ENCODE data around the gene GRID2. TPM values are rescaled to one million over a fixed set of nuclear protein-coding genes. Genes with fewer than 3 reads are reported as not detected.

GRID2 gene
- polyA plus RNA-seq, 1 donor (not counting 4 experiments of a cell fraction or from before 2014, with no cell fraction given): not detected

DNA sequence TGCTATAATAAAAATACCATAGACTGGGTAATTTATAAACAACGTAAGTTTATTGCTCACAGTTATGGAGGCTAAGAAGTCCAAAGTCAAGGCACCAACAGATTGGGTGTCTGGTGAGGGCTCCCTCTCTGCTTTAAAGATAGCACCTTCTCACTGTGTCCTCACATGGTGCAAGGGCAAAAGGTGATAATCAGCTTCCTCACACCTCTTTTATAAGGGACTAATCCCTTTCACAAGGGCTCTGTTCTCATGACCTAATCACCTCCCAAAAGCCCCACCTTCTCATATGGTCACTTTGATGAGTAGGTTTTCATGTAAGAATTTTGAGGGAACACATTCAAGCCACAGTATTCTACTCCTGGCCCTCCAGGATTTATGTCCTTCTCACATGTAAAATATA lies 883.1 kb downstream of the GRID2 start:
- Histone ChIP-seq H3K36me3 (ENCODE audit: control insufficient read depth in 2 of 2, extremely low read depth in 1 of 2, insufficient read depth in 2 of 2, low read length in 2 of 2) (no peaks in the 10 kb centered on the region), H3K27me3 (ENCODE audit: control insufficient read depth, extremely low read depth, insufficient read depth, low read length) (no peaks in the 10 kb centered on the region), H3K79me2 (ENCODE audit: control insufficient read depth, insufficient read depth, low read length) (no peaks in the 10 kb centered on the region), H3K9me1 (ENCODE audit: control insufficient read depth, extremely low read depth, insufficient read depth, low read length) (no peaks in the 10 kb centered on the region), H3K27ac (ENCODE audit: control insufficient read depth, insufficient read depth, low read length) (no peak overlapping the region), H3K4me3 (ENCODE audit: control insufficient read depth in 2 of 3, extremely low read depth in 1 of 3, insufficient read depth in 2 of 3, low read depth in 1 of 3, low read length in 3 of 3) (no peak overlapping the region), H3K9ac (ENCODE audit: control insufficient read depth, extremely low read depth, insufficient read depth, low read length) (no peak overlapping the region), H2AFZ (ENCODE audit: control insufficient read depth, low read length) (no peak overlapping the region), H3K9me3 (ENCODE audit: control insufficient read depth, low read depth, low read length) (no peaks in the 10 kb centered on the region), H4K20me1 (ENCODE audit: control insufficient read depth, extremely low read depth, insufficient read depth, low read length) (no peaks in the 10 kb centered on the region), H3K4me2 (ENCODE audit: control insufficient read depth, extremely low read depth, insufficient read depth, low read depth, low read length) (no peak overlapping the region), H3K4me1 (ENCODE audit: control insufficient read depth, extremely low read depth, insufficient read depth, low read length) (peaks cover 18% of the 10 kb centered on the region)
- FAIRE-seq (no peak), DNase-seq (ENCODE audit: low read depth, low spot score) (no peak)
- TF ChIP-seq, protein P1, sequence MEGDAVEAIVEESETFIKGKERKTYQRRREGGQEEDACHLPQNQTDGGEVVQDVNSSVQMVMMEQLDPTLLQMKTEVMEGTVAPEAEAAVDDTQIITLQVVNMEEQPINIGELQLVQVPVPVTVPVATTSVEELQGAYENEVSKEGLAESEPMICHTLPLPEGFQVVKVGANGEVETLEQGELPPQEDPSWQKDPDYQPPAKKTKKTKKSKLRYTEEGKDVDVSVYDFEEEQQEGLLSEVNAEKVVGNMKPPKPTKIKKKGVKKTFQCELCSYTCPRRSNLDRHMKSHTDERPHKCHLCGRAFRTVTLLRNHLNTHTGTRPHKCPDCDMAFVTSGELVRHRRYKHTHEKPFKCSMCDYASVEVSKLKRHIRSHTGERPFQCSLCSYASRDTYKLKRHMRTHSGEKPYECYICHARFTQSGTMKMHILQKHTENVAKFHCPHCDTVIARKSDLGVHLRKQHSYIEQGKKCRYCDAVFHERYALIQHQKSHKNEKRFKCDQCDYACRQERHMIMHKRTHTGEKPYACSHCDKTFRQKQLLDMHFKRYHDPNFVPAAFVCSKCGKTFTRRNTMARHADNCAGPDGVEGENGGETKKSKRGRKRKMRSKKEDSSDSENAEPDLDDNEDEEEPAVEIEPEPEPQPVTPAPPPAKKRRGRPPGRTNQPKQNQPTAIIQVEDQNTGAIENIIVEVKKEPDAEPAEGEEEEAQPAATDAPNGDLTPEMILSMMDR (optimal IDR thresholded peaks at IDR 0.05 in 1 of 3, IDR thresholded peaks at IDR 0.05 in 1 of 3, conservative IDR thresholded peaks at IDR 0.05 in 1 of 3; ENCODE audit: extremely low read depth in 1 of 3, insufficient read depth in 2 of 3, low read length in 3 of 3): no peak
- no peak for TF ChIP-seq EZH2 (IDR thresholded peaks at IDR 0.05; ENCODE audit: low read length)
- dilution Hi-C loops (cut with MboI; ENCODE audit: extremely low pct_ligation_motif_present, low sequenced_read_pairs): no loop called here

DNA sequence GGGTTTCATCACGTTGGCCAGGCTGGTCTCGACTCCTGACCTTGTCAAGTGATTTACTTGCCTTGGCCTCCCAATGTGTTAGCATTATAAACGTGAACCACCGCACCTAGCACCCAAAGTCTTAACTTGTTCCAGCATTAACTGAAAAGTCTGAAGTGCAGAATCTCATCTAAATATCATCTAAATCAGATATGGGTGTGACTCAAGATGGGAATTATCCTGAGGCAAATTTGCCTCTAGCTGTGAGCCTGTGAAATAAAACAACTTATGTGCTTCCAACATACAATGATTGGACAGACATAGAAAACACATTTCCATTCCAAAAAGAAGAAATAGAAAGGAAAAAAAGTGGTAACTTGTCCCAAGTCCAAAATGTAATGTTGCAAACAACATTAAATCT lies 883.7 kb downstream of the GRID2 start:
- FAIRE-seq (no peak), DNase-seq (ENCODE audit: low read depth, low spot score) (no peak)
- H3K4me2 ChIP-seq (ENCODE audit: control insufficient read depth, extremely low read depth, insufficient read depth, low read depth, low read length): no peak overlapping the region
- H3K27me3 ChIP-seq (ENCODE audit: control insufficient read depth, extremely low read depth, insufficient read depth, low read length): no peaks in the 10 kb centered on the region
- dilution Hi-C loops (cut with MboI; ENCODE audit: extremely low pct_ligation_motif_present, low sequenced_read_pairs): no loop called here
- H3K4me3 ChIP-seq (ENCODE audit: control insufficient read depth in 2 of 3, extremely low read depth in 1 of 3, insufficient read depth in 2 of 3, low read depth in 1 of 3, low read length in 3 of 3): no peak overlapping the region
- H2AFZ ChIP-seq (ENCODE audit: control insufficient read depth, low read length): no peak overlapping the region
- no peaks in the 10 kb centered on the region for H3K9me1 ChIP-seq (ENCODE audit: control insufficient read depth, extremely low read depth, insufficient read depth, low read length)
- H3K27ac ChIP-seq (ENCODE audit: control insufficient read depth, insufficient read depth, low read length): no peak overlapping the region
- H3K9ac ChIP-seq (ENCODE audit: control insufficient read depth, extremely low read depth, insufficient read depth, low read length): no peak overlapping the region
- H3K79me2 ChIP-seq (ENCODE audit: control insufficient read depth, insufficient read depth, low read length): no peaks in the 10 kb centered on the region
- no peaks in the 10 kb centered on the region for H4K20me1 ChIP-seq (ENCODE audit: control insufficient read depth, extremely low read depth, insufficient read depth, low read length)
- H3K36me3 ChIP-seq (ENCODE audit: control insufficient read depth in 2 of 2, extremely low read depth in 1 of 2, insufficient read depth in 2 of 2, low read length in 2 of 2): no peaks in the 10 kb centered on the region
- no peak for TF ChIP-seq EZH2 (IDR thresholded peaks at IDR 0.05; ENCODE audit: low read length)
- TF ChIP-seq, protein P1 (optimal IDR thresholded peaks at IDR 0.05 in 1 of 3, IDR thresholded peaks at IDR 0.05 in 1 of 3, conservative IDR thresholded peaks at IDR 0.05 in 1 of 3; ENCODE audit: extremely low read depth in 1 of 3, insufficient read depth in 2 of 3, low read length in 3 of 3): no peak
- peaks cover 17% of the 10 kb centered on the region for H3K4me1 ChIP-seq (ENCODE audit: control insufficient read depth, extremely low read depth, insufficient read depth, low read length)
- no peaks in the 10 kb centered on the region for H3K9me3 ChIP-seq (ENCODE audit: control insufficient read depth, low read depth, low read length)
